Type B pancreatic cell (in vitro differentiated cells): Measurements from ENCODE around the gene ARHGAP40. TPM values are rescaled to one million over a fixed set of nuclear protein-coding genes. Genes with fewer than 3 reads are reported as not detected.

Experiments used
- DNase-seq: peaks from one replicate; pipeline ENCODE4 v3.0.0; 2021; ENCODE audit warnings: mixed read lengths; ENCODE audit not compliant: unreplicated experiment; ENCODE audit errors: extremely low spot score
- H3K27ac Mint-ChIP-seq: 2 replicates; pipeline ENCODE4 v1.8.0; 2021; ENCODE audit warnings: mild to moderate bottlenecking, mixed read lengths
- H3K27me3 Mint-ChIP-seq: 2 replicates; pipeline ENCODE4 v1.8.0; 2021; ENCODE audit warnings: mixed read lengths
- H3K36me3 Mint-ChIP-seq: 2 replicates; pipeline ENCODE4 v1.8.0; 2021; ENCODE audit warnings: mixed read lengths
- H3K4me1 Mint-ChIP-seq: one replicate; pipeline ENCODE4 v1.8.0; 2021; ENCODE audit warnings: mixed read lengths; ENCODE audit not compliant: unreplicated experiment
- H3K4me3 Mint-ChIP-seq: 2 replicates; pipeline ENCODE4 v1.8.0; 2021; ENCODE audit warnings: mild to moderate bottlenecking, mixed read lengths
- H3K9me3 Mint-ChIP-seq: 2 replicates; pipeline ENCODE4 v1.8.0; 2021; ENCODE audit warnings: mixed read lengths
- total RNA-seq: library from RNA; stranded (reverse); gene quantifications from 2 replicates; pipeline ENCODE4 v1.2.1, GENCODE V29; 2021; ENCODE audit warnings: low replicate concordance
- TF ChIP-seq, protein P1 (sequence below): fragments of 200-600 bp; sonication (generic); conservative IDR thresholded peaks from 2 replicates; pipeline ENCODE4 v1.5.0; 2021; ENCODE audit warnings: antibody characterized with exemption, mild to moderate bottlenecking

Gene ARHGAP40
- total RNA-seq, 1 donor from 2014 or later = 1.7 TPM

DNA sequence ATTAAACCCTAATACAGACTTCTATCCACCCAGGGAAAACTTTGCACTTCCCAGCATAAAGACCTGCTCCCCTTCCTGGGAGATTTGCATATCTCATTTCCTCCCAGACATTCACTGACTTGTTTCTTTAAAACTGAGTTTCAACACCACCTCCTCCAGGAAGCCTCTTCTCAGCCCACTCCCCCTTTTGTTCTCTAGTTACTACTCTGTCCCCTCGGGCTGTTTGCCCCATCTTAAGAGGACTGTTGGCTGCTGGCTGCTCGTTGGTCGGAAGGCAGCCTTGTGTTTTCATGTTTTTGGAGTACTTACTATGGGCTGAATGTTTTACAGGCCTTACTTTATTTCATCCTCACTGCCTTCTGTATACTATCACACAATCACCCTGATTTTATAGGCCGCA, 6.6 kb downstream of the ARHGAP40 start:
- H3K27me3 Mint-ChIP-seq = peaks cover 37% of the 10 kb centered on the region
- DNase-seq = no peak
- no peaks in the 10 kb centered on the region for H3K4me1 Mint-ChIP-seq
- TF ChIP-seq, protein P1, sequence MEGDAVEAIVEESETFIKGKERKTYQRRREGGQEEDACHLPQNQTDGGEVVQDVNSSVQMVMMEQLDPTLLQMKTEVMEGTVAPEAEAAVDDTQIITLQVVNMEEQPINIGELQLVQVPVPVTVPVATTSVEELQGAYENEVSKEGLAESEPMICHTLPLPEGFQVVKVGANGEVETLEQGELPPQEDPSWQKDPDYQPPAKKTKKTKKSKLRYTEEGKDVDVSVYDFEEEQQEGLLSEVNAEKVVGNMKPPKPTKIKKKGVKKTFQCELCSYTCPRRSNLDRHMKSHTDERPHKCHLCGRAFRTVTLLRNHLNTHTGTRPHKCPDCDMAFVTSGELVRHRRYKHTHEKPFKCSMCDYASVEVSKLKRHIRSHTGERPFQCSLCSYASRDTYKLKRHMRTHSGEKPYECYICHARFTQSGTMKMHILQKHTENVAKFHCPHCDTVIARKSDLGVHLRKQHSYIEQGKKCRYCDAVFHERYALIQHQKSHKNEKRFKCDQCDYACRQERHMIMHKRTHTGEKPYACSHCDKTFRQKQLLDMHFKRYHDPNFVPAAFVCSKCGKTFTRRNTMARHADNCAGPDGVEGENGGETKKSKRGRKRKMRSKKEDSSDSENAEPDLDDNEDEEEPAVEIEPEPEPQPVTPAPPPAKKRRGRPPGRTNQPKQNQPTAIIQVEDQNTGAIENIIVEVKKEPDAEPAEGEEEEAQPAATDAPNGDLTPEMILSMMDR = no peak
- no peak overlapping the region for H3K27ac Mint-ChIP-seq
- no peaks in the 10 kb centered on the region for H3K9me3 Mint-ChIP-seq
- H3K4me3 Mint-ChIP-seq = no peak overlapping the region
- H3K36me3 Mint-ChIP-seq = no peaks in the 10 kb centered on the region

DNA sequence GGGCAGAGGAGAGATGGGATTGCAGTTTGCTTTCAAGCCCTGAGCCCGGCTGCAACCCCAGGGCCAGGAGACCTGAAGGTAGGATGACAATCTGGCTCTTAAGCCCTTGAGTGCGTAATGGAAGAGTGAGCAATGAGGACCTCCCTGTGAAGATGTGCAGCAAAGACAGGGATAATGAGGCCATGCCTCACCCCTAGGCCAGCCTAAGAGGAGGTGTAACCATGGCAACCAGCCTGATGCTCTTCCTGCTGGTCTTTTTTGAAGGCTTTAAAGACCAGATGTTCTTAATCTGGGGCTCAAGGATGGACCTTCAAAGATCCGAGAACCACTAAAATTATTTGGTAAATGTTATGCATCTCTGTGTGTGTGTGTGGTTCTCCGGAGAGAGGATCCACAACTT, 8.2 kb downstream of the ARHGAP40 start:
- H3K27ac Mint-ChIP-seq = no peak overlapping the region
- no peaks in the 10 kb centered on the region for H3K36me3 Mint-ChIP-seq
- H3K27me3 Mint-ChIP-seq = peaks cover 34% of the 10 kb centered on the region
- H3K4me1 Mint-ChIP-seq = no peaks in the 10 kb centered on the region
- TF ChIP-seq, protein P1 = no peak
- no peak overlapping the region for H3K4me3 Mint-ChIP-seq
- DNase-seq = no peak
- no peaks in the 10 kb centered on the region for H3K9me3 Mint-ChIP-seq

DNA sequence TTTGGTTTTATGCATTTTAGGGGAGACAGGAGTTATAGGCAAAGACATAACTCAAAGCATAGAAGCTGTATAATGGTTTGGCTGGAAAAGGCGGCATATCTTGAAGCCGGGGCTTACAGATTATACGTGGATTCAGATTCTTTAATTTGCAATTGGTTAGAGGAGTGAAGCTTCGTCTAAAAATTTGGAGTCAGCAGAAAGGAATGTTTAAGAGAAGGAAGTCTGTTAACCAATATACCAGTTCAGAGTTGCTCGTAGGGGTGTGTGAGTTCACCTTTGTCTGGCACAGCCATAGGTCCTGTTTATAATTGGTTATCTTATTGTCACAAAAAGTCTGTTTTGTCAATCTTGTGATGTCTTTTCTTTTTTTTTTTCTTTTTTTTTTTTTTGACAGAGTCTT, 8.9 kb downstream of the ARHGAP40 start:
- H3K9me3 Mint-ChIP-seq = no peaks in the 10 kb centered on the region
- H3K4me3 Mint-ChIP-seq = no peak overlapping the region
- no peaks in the 10 kb centered on the region for H3K4me1 Mint-ChIP-seq
- no peak overlapping the region for H3K27ac Mint-ChIP-seq
- H3K27me3 Mint-ChIP-seq = peaks cover 31% of the 10 kb centered on the region
- TF ChIP-seq, protein P1 = no peak
- H3K36me3 Mint-ChIP-seq = no peaks in the 10 kb centered on the region
- DNase-seq = no peak

DNA sequence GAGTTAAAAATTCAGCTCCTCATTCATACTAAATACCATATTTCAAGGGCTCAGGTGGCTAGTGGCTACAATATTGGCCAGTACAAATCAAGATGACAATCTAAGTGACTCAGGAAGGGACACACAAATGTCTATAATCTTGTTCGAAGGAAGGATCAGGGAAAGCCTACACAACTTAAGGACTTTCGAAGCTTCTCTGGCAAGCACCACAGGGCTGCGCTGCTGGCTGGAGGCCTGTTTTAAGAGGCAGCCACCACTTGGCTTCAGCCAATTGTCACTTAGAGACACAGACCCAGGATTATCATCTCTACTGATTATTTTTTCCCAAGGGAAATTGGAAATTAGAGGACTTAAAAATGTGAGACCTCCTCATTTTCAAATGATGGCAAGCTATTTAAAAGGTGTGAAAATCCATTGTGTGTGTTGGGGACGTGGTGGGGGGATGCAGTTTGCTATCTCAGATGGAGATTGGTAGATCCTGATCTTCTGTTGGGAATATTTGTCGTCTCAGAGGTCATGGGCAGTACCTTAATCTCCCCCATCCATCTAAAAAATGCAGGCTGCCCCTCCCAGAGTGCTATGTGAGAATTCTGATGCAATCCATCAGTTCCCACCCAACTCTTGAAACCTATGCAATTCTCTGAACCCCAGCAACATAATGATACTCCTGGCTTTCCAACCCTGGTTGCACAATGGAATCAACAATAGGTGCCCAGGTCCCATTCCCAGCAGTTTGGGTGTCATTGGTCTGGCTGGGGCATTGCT, 11.3 kb downstream of the ARHGAP40 start:
- Mint-ChIP-seq H3K36me3 (no peaks in the 10 kb centered on the region), H3K4me1 (no peaks in the 10 kb centered on the region), H3K9me3 (no peaks in the 10 kb centered on the region), H3K27me3 (peaks cover 32% of the 10 kb centered on the region), H3K27ac (no peak overlapping the region), H3K4me3 (no peak overlapping the region)
- no peak for DNase-seq
- TF ChIP-seq, protein P1 = no peak

DNA sequence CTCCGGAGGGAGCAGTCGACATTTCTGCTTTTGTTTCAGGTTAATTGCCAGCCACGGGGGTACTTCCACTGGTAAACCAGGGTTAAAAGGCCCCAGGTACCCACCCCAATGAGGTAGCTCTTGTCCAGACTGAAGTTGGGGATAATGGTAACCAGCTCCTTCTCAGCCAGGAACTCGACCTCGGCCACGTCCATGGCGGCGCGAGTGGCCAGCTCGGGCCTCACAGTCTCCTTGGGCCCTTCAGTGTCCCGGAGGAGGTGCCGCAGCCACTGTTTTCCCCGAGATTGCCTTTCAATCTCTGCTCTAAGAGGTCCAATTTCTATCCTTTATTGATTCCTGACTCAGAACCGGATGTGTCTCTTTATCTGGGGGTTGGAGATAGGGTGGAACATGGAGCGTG, 13.7 kb downstream of the ARHGAP40 start:
- TF ChIP-seq, protein P1 = no peak
- Mint-ChIP-seq H3K4me1 (no peaks in the 10 kb centered on the region), H3K36me3 (no peaks in the 10 kb centered on the region), H3K4me3 (no peak overlapping the region), H3K9me3 (no peaks in the 10 kb centered on the region), H3K27ac (no peak overlapping the region), H3K27me3 (peaks cover 36% of the 10 kb centered on the region)
- DNase-seq = no peak
